HEK293 (cell line): ENCODE measurements around the gene ASIC3.

Source experiments
- ATF2 ChIP-seq: fragments of 450-650 bp; formaldehyde crosslinking; IDR thresholded peaks from 2 replicates; pipeline ENCODE4 v1.5.1; 2016; ENCODE audit warnings: missing biosample characterization, missing genetic modification characterization, low read depth
- EGR2 ChIP-seq: fragments of 450-650 bp; formaldehyde crosslinking; IDR thresholded peaks from 2 replicates; pipeline ENCODE4 v1.5.1; 2016; ENCODE audit warnings: low read depth, missing biosample characterization, missing genetic modification characterization
- GFI1B ChIP-seq: fragments of 450-650 bp; formaldehyde crosslinking; IDR thresholded peaks from 2 replicates; pipeline ENCODE4 v1.5.1; 2016; ENCODE audit warnings: missing biosample characterization, missing genetic modification characterization
- IKZF3 ChIP-seq: fragments of 450-650 bp; IDR thresholded peaks from 2 replicates; pipeline ENCODE4 v1.5.0; 2018; ENCODE audit warnings: missing biosample characterization, mild to moderate bottlenecking, missing genetic modification characterization, moderate library complexity
- KLF10 ChIP-seq: fragments of 450-650 bp; IDR thresholded peaks from 2 replicates; pipeline ENCODE4 v1.5.1; 2018; ENCODE audit warnings: missing biosample characterization, mild to moderate bottlenecking, missing genetic modification characterization
- KLF8 ChIP-seq: fragments of 450-650 bp; formaldehyde crosslinking; IDR thresholded peaks from 2 replicates; pipeline ENCODE4 v1.5.1; 2016; ENCODE audit warnings: missing biosample characterization, missing genetic modification characterization
- KLF9 ChIP-seq: fragments of 450-650 bp; formaldehyde crosslinking; IDR thresholded peaks from 2 replicates; pipeline ENCODE4 v1.5.1; 2016; ENCODE audit warnings: missing biosample characterization, missing genetic modification characterization, low read depth
- PRDM10 ChIP-seq: fragments of 450-650 bp; formaldehyde crosslinking; IDR thresholded peaks from 2 replicates; pipeline ENCODE4 v1.5.1; 2016; ENCODE audit warnings: missing biosample characterization, missing genetic modification characterization
- SP3 ChIP-seq: fragments of 450-650 bp; formaldehyde crosslinking; IDR thresholded peaks from 2 replicates; pipeline ENCODE4 v1.5.1; 2016; ENCODE audit warnings: missing biosample characterization, missing genetic modification characterization
- ZBTB10 ChIP-seq: fragments of 450-650 bp; formaldehyde crosslinking; IDR thresholded peaks from 2 replicates; pipeline ENCODE4 v1.5.1; 2016; ENCODE audit warnings: missing biosample characterization, missing genetic modification characterization
- ZBTB17 ChIP-seq: fragments of 450-650 bp; formaldehyde crosslinking; IDR thresholded peaks from 2 replicates; pipeline ENCODE4 v1.5.1; 2016; ENCODE audit warnings: missing biosample characterization, missing genetic modification characterization
- ZNF133 ChIP-seq: fragments of 450-650 bp; formaldehyde crosslinking; IDR thresholded peaks from 2 replicates; pipeline ENCODE4 v1.5.1; 2016; ENCODE audit warnings: missing biosample characterization, missing genetic modification characterization
- ZNF174 ChIP-seq: fragments of 450-650 bp; formaldehyde crosslinking; IDR thresholded peaks from 2 replicates; pipeline ENCODE4 v1.5.0; 2017; ENCODE audit warnings: missing biosample characterization, mild to moderate bottlenecking, missing genetic modification characterization
- ZNF24 ChIP-seq: fragments of 450-650 bp; formaldehyde crosslinking; IDR thresholded peaks from 2 replicates; pipeline ENCODE4 v1.5.1; 2016; ENCODE audit warnings: missing biosample characterization, missing genetic modification characterization
- ZNF335 ChIP-seq: fragments of 450-650 bp; formaldehyde crosslinking; conservative IDR thresholded peaks from 2 replicates; pipeline ENCODE4 v1.5.1; 2016; ENCODE audit warnings: missing biosample characterization, missing genetic modification characterization
- ZNF366 ChIP-seq: fragments of 450-650 bp; formaldehyde crosslinking; conservative IDR thresholded peaks from 2 replicates; pipeline ENCODE4 v1.5.1; 2016; ENCODE audit warnings: missing biosample characterization, missing genetic modification characterization
- ZNF398 ChIP-seq: fragments of 450-650 bp; formaldehyde crosslinking; IDR thresholded peaks from 2 replicates; pipeline ENCODE4 v1.5.1; 2017; ENCODE audit warnings: missing biosample characterization, missing genetic modification characterization
- ZNF423 ChIP-seq: fragments of 450-650 bp; formaldehyde crosslinking; IDR thresholded peaks from 2 replicates; pipeline ENCODE4 v1.5.1; 2016; ENCODE audit warnings: missing biosample characterization, missing genetic modification characterization
- ZNF518A ChIP-seq: fragments of 450-650 bp; formaldehyde crosslinking; conservative IDR thresholded peaks from 2 replicates; pipeline ENCODE4 v1.5.1; 2016; ENCODE audit warnings: low read depth, missing biosample characterization, missing genetic modification characterization
- ZNF571 ChIP-seq: fragments of 450-650 bp; formaldehyde crosslinking; IDR thresholded peaks from 2 replicates; pipeline ENCODE4 v1.5.0; 2017; ENCODE audit warnings: missing biosample characterization, missing genetic modification characterization
- ZNF629 ChIP-seq: fragments of 450-650 bp; formaldehyde crosslinking; IDR thresholded peaks from 2 replicates; pipeline ENCODE4 v1.5.1; 2017; ENCODE audit warnings: missing biosample characterization, missing genetic modification characterization
- ZNF664 ChIP-seq: fragments of 450-650 bp; formaldehyde crosslinking; IDR thresholded peaks from 2 replicates; pipeline ENCODE4 v1.5.1; 2016; ENCODE audit warnings: missing biosample characterization, missing genetic modification characterization
- ZNF701 ChIP-seq: fragments of 450-650 bp; formaldehyde crosslinking; IDR thresholded peaks from 2 replicates; pipeline ENCODE4 v1.5.1; 2016; ENCODE audit warnings: missing biosample characterization, missing genetic modification characterization
- ZSCAN30 ChIP-seq: fragments of 450-650 bp; IDR thresholded peaks from 2 replicates; pipeline ENCODE4 v1.5.1; 2018; ENCODE audit warnings: missing biosample characterization, mild to moderate bottlenecking, missing genetic modification characterization, moderate library complexity
- ZXDB ChIP-seq: fragments of 450-650 bp; formaldehyde crosslinking; IDR thresholded peaks from 2 replicates; pipeline ENCODE4 v1.5.1; 2016; ENCODE audit warnings: missing biosample characterization, missing genetic modification characterization

The ASIC3 gene

GRCh38 chr7:151059367-151060112 is 11.2 kb downstream of the ASIC3 start, which contains the start of gene SLC4A2 (continued):
- TF ChIP-seq ZSCAN30 (tag by site-specific recombination): peak; percentile 43; the same call in 1 of the 2 replicates
- TF ChIP-seq IKZF3 (tag by site-specific recombination): peak; percentile 80
- TF ChIP-seq ZNF571 (tag by site-specific recombination): no peak
- TF ChIP-seq KLF8 (tag by site-specific recombination): peak; percentile 68
- no peak for TF ChIP-seq ZNF518A (tag by site-specific recombination)
- peak; percentile 62 for TF ChIP-seq SP3 (tag by site-specific recombination)
- no peak for TF ChIP-seq ZNF701 (tag by site-specific recombination)
- TF ChIP-seq ZNF664 (tag by site-specific recombination): no peak
- TF ChIP-seq ZNF423: peak; percentile 63; the same call in 1 of the 2 replicates
- TF ChIP-seq ZNF24 (tag by site-specific recombination): peak; percentile 46; the same call in 1 of the 2 replicates
- no peak for TF ChIP-seq ZNF133 (tag by site-specific recombination)
- no peak for TF ChIP-seq GFI1B
- TF ChIP-seq ZXDB: 0 out of 2 replicates have a peak, but pooled peaks have one; percentile 16
- no peak for TF ChIP-seq ZNF174
- TF ChIP-seq ZNF629: peak; percentile 10; the same call in 1 of the 2 replicates
- peak; percentile 91 for TF ChIP-seq ZBTB10 (tag by site-specific recombination)
- peak; percentile 69; the same call in 1 of the 2 replicates for TF ChIP-seq KLF10 (tag by site-specific recombination)
- TF ChIP-seq ZNF398 (tag by site-specific recombination): peak; percentile 99
- TF ChIP-seq ZNF366 (tag by site-specific recombination): 0 out of 2 replicates have a peak, but pooled peaks have one; percentile 28
- TF ChIP-seq ZBTB17: no peak
- peak; percentile 68 for TF ChIP-seq EGR2 (tag by site-specific recombination)
- peak; percentile 74; the same call in 1 of the 2 replicates for TF ChIP-seq KLF9 (tag by site-specific recombination)
- TF ChIP-seq PRDM10: peak; percentile 87
- peak; percentile 74 for TF ChIP-seq ZNF335 (tag by site-specific recombination)
- no peak for TF ChIP-seq ATF2 (tag by site-specific recombination)
